WI38 (cell line): ENCODE results near the gene MYO9B.

Experiments
- H3K4me3 ChIP-seq: 2 replicates; pipeline ENCODE4 v1.5.1; 2011; ENCODE audit warnings: low read depth, mild to moderate bottlenecking, control low read depth, low read length
- TF ChIP-seq, protein P1 (sequence below): IDR thresholded peaks from 2 replicates; pipeline ENCODE4 v1.5.1; 2012; ENCODE audit warnings: low read depth, mild to moderate bottlenecking, control low read depth, low read length

Gene MYO9B

DNA sequence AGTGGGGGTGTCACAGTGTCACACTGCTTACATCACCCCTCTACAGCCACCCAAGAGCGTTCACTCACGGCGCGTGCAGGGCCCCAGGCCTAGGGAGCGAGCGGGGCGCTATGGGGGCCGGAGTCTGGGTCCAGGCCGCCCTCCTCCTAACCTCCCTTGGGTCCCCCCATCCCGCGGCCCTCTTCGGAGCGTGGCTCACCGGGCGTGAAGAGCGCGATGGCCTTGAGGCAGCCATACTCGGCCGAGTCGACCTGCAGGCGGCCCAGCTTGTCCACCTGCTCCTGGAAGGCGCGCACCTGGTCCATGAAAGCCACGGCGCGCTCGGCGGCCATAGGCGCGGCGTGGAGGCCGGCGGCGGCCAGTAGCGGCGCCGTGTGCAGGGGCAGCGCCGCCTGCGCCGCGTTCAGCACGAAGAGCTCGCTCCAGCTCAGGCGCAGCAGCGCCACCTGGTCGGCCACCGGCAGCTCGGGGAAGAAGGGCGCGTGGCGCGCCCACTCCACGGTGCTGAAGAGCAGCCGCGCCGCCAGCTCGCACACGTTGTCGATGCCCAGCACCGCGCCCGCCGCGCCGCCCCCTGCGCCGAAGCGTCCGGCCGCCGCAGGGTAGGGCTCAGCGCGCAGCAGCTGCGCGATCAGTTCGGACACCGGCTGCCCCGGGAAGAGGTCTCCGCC, 159.9 kb downstream of the MYO9B start:
- TF ChIP-seq, protein P1, sequence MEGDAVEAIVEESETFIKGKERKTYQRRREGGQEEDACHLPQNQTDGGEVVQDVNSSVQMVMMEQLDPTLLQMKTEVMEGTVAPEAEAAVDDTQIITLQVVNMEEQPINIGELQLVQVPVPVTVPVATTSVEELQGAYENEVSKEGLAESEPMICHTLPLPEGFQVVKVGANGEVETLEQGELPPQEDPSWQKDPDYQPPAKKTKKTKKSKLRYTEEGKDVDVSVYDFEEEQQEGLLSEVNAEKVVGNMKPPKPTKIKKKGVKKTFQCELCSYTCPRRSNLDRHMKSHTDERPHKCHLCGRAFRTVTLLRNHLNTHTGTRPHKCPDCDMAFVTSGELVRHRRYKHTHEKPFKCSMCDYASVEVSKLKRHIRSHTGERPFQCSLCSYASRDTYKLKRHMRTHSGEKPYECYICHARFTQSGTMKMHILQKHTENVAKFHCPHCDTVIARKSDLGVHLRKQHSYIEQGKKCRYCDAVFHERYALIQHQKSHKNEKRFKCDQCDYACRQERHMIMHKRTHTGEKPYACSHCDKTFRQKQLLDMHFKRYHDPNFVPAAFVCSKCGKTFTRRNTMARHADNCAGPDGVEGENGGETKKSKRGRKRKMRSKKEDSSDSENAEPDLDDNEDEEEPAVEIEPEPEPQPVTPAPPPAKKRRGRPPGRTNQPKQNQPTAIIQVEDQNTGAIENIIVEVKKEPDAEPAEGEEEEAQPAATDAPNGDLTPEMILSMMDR, result no peak
- peak overlapping the region; percentile 53 for H3K4me3 ChIP-seq

DNA sequence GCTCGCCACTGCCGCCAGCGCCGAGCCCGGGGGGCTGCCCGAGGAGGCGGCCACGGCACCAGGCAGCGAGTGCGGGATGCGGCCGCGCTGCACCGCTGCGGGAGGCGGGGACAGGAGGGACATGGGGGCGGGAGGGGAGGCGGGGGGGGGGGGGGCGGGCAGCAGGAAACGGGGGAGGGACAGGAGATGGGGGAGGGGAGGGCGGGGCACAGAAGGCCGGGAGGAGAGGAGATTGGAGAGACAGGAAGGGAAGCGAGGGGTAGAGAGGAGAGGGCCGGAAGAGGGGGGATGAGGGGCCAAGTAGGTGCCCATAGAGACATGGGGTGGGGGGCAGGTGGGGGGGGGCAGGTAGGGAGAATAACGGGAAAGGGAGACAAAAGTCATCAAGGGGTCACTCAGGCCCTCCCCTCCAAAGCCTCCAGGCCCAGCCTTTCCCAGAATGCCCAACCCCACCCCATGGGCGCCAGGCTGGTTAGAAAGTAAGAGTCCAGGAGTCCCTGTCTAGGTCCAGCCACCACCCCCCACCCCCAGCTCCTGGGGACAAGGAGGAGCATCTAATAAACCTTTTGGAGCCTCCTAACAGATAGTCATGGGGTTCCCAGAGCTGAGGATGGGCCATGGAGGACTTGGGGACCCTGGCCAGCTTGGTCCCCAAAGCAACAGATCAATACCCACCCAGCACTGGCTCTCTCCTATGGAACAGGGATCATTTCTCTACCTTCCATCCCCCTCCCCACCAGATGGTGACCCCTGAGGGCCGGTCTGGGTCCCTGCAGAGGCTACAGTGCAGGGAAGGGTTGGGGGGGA, 160.6 kb downstream of the MYO9B start:
- TF ChIP-seq, protein P1, result no peak
- H3K4me3 ChIP-seq, result peak overlapping the region; percentile 53

DNA sequence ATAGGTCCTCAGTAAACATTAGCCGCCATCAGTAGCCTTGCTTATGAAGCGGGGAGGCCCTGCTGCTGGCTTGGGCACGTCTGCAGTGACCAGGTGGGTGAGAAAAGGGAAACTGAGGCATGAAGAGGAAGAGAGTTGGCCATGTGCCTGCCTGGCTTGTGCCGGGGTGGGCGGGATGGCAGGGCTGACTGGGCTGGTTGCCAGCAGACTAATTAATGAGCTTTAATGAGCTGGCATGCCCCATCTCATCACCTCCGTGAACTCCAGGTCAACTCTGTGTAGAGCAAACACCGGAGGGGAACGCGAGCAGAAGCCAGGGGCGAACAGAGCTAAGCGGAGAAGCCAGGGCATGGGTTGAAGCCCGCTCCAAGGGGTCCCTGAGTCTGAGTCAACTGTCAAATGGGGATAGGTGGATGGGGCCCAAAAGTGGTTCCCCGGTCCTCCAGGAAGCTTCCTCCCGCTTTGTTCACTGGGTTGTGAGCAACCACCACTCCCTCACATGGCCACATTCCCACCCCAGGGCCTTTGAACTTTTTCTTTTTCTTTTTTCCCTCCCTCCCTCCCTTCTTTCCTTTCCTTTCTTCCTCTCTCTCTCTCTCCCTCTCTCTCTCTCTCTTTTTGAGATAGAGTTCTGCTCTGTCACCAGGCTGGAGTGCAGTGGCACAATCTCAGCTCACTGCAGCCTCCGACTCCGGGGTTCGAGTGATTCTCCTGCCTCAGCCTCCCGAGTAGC, 161.4 kb downstream of the MYO9B start:
- no peak overlapping the region for H3K4me3 ChIP-seq
- TF ChIP-seq, protein P1, result no peak

DNA sequence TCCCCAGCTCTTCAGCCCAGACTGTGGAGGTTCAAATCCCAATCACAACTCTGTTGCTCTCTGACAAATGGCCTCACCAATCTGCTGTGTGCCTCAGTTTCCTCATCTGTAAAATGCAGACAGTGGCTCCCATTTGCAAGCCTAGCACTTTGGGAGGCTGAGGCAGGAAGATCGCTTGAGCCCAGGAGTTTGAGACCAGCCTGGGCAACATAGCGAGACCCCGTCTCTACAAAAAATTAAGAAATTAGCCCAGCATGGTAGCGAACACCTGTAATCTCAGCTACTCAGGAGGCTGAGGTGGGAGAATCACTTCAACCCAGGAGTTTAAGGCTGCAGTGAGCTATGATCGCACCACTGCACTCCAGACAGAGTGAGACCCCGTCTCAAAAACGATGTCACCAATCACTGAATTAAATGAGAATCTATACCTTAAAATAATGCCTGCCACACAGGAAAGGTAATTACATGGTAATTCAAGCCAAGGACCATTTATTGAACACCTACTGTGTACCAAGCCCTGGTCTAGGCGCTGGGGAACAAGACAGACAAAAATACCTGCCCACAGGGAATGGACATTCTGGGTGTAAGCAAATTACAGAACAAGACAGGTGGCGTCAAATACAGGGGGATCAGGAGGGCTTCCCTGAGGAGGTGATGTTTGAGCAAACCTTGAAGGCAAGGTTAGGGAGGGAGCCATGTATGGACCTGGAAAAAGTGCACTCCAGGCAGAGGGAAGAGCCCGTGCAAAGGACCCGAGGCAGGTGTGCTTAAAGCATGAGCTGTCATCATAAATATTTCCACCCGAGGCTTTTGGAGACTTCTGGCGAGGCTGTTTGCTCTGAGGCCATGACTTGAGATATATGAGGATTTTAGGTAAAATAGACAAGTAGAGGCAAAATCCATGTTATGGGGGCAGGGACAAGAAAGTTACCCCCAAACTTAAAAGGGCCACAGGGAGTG, 162.4 kb downstream of the MYO9B start:
- H3K4me3 ChIP-seq, result no peak overlapping the region
- TF ChIP-seq, protein P1, result no peak

DNA sequence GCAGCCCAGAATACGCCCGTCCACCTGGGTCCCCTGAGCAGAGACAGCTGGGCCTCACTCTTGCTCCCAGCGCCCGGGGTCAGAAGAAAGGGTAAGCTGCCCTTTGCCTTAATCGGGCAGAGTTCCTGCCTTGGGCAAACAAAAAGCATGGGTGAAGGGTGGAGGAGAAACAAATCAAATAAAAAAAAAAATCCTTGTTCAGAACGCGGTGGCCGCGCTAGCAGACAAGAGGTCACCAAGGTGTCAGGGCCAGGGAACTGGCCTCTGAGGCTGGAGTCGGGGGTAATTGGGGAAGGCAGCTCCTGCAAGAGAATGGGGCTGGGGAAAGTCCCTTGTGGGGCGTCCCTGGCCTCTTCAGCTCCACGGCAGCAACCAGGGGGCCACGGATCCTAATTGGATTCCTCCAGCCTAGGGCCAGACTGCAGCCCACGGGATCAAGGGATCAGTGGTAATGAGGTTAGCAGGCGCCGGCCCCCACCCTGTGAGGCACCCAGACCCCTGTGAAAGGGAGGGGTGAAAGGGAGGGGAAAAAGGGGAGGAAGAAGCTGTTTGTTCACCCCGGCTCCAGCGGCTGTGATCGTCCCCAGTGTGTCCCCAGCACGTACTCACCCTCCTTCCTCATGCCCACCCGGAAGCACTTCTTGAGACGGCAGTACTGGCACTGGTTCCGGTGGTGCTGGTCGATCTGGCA, 164.6 kb downstream of the MYO9B start:
- TF ChIP-seq, protein P1, result no peak
- no peak overlapping the region for H3K4me3 ChIP-seq

DNA sequence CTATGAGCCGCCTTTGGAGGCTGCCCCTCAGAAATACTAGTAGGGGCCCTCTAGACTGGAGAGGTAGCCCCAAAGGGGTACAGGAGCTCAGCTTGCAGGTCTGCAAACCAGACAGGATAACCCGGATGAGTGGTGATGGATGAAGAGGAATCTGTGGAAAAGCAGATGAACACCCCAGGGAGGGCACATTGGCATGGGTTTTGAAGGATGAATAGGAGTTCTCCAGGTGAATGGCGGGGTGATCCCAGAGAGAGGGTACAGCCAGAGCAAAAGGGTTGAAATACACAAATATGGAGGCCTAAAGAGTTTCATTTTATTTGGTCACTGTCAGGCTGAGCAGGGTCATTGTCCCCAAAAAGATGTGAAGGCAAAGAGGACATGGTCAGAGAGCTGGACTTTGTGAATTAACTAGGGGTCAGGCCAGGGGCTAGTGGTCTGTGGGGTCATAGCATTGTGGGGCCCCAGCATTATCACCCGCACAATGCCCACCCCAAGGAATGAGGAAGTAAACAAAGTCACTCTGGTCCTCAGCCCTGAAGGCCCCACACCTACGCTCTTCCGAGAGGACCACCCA, 165.3 kb downstream of the MYO9B start:
- no peak overlapping the region for H3K4me3 ChIP-seq
- TF ChIP-seq, protein P1, result no peak
